Measurements from ENCODE around the gene LRRC75A.

DNA sequence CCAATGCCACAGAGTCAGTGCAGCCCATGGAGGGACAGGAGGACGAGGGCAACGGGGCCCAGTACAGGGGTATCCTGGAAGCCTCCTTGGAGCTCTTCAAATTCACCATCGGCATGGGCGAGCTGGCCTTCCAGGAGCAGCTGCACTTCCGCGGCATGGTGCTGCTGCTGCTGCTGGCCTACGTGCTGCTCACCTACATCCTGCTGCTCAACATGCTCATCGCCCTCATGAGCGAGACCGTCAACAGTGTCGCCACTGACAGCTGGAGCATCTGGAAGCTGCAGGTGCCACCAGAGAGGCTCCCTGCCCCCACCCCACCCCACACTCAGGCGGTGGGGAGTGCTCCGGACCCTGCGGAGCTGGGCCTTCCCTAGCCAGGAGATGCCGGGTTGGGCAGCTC, 60.0 kb downstream of the LRRC75A start:
- TF ChIP-seq CTCF (conservative IDR thresholded peaks at IDR 0.05 in 1 of 2, IDR thresholded peaks at IDR 0.05 in 1 of 2; ENCODE audit: extremely low read depth in 1 of 2, insufficient read depth in 1 of 2, low read depth in 1 of 2, low read length in 2 of 2) (no peak), EZH2 (IDR thresholded peaks at IDR 0.05; ENCODE audit: borderline replicate concordance, low read length) (no peak)

All from mammary epithelial cell (primary cell).